Measurements from ENCODE around the gene MTR.
"Not testable (repeated sequence)": the region's sequence is repeated elsewhere in the genome, so short reads cannot be mapped to it uniquely, and the experiment has no call there.

Gene MTR

GRCh38 chr1:236835491-236835890 lies 40.4 kb downstream of the MTR start:
- no peak for DNase-seq

- no peak for DNase-seq
Observed at GRCh38 chr1:236836157-236836556, 41.1 kb downstream of the MTR start.

- DNase-seq = no peak
Observed at GRCh38 chr1:236837115-236837514, 42.0 kb downstream of the MTR start.

- no peak for DNase-seq
Observed at GRCh38 chr1:236837897-236838296, 42.8 kb downstream of the MTR start.

- DNase-seq = no peak
Observed at GRCh38 chr1:236841341-236841740, 46.2 kb downstream of the MTR start.

GRCh38 chr1:236844499-236845271 lies 49.6 kb downstream of the MTR start:
- DNase-seq = no peak

- no peak for DNase-seq
Observed at GRCh38 chr1:236845830-236846229, 50.7 kb downstream of the MTR start.

- no peak for DNase-seq
Observed at GRCh38 chr1:236848274-236848923, 53.3 kb downstream of the MTR start.

- no peak for DNase-seq
Observed at GRCh38 chr1:236850077-236850979, 55.2 kb downstream of the MTR start.

GRCh38 chr1:236851871-236852270 lies 56.8 kb downstream of the MTR start:
- no peak for DNase-seq

GRCh38 chr1:236853921-236854604 lies 59.0 kb downstream of the MTR start:
- DNase-seq = no peak

- no peak for DNase-seq
Observed at GRCh38 chr1:236854605-236854983, 59.5 kb downstream of the MTR start.

GRCh38 chr1:236856649-236857048 lies 61.6 kb downstream of the MTR start:
- not testable (repeated sequence) for DNase-seq

GRCh38 chr1:236858165-236858564 lies 63.1 kb downstream of the MTR start:
- DNase-seq = no peak

- DNase-seq = no peak
Observed at GRCh38 chr1:236860101-236860500, 65.0 kb downstream of the MTR start.

- no peak for DNase-seq
Observed at GRCh38 chr1:236860674-236861073, 65.6 kb downstream of the MTR start.

- no peak for DNase-seq
Observed at GRCh38 chr1:236861560-236862218, 66.6 kb downstream of the MTR start.

- no peak for DNase-seq
Observed at GRCh38 chr1:236862219-236862591, 67.1 kb downstream of the MTR start.

- DNase-seq = no peak
Observed at GRCh38 chr1:236862615-236863211, 67.6 kb downstream of the MTR start.

- no peak for DNase-seq
Observed at GRCh38 chr1:236864211-236864610, 69.1 kb downstream of the MTR start.

GRCh38 chr1:236864996-236865817 lies 70.1 kb downstream of the MTR start:
- no peak for DNase-seq

Measured in SIG-M5 (cell line).